DOHH2 (cell line): Measurements from ENCODE around the gene OR14C36.

Source experiments
- EZH2phosphoT487 ChIP-seq: fragments of 200-600 bp; sonication (generic); IDR thresholded peaks from 2 replicates; pipeline ENCODE4 v1.6.1; 2017; ENCODE audit warnings: borderline replicate concordance, mild to moderate bottlenecking, antibody characterized with exemption, low read length, moderate library complexity, mixed read lengths
- TF ChIP-seq, protein P1 (sequence below): fragments of 200-600 bp; sonication (generic); IDR thresholded peaks from one replicate; pipeline ENCODE4 v1.5.1; 2014; ENCODE audit warnings: antibody characterized with exemption, mild to moderate bottlenecking, low read depth, low read length; ENCODE audit not compliant: poor library complexity, severe bottlenecking

DNA sequence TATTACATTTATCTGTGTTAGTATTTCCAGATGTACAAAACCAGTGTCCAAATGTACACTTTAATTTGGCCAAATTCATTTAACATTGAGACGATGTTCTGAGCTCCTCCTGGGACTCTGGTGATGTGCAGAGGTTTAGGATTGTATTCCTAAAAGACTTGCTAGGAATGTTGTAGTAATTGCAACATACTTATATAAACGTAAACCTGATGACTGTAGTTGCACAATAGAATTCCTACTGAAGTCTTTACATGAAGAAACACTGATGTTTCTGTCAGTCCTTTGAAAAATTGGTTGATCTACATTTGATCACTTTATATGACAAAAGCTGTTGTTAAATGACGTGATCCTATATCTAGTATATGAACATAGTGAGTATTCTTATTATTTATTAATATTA, 5.1 kb upstream of the OR14C36 start:
- TF ChIP-seq, protein P1, sequence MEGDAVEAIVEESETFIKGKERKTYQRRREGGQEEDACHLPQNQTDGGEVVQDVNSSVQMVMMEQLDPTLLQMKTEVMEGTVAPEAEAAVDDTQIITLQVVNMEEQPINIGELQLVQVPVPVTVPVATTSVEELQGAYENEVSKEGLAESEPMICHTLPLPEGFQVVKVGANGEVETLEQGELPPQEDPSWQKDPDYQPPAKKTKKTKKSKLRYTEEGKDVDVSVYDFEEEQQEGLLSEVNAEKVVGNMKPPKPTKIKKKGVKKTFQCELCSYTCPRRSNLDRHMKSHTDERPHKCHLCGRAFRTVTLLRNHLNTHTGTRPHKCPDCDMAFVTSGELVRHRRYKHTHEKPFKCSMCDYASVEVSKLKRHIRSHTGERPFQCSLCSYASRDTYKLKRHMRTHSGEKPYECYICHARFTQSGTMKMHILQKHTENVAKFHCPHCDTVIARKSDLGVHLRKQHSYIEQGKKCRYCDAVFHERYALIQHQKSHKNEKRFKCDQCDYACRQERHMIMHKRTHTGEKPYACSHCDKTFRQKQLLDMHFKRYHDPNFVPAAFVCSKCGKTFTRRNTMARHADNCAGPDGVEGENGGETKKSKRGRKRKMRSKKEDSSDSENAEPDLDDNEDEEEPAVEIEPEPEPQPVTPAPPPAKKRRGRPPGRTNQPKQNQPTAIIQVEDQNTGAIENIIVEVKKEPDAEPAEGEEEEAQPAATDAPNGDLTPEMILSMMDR, result no peak
- no peak for TF ChIP-seq EZH2phosphoT487
